KG1 (cell line): Measurements from ENCODE around the gene PLA2G4D.

ENCODE experiments used
- DNase-seq: peaks from one replicate; lab custom pipeline; 2025; lab: John Stamatoyannopoulos, UW

Gene PLA2G4D, protein sequence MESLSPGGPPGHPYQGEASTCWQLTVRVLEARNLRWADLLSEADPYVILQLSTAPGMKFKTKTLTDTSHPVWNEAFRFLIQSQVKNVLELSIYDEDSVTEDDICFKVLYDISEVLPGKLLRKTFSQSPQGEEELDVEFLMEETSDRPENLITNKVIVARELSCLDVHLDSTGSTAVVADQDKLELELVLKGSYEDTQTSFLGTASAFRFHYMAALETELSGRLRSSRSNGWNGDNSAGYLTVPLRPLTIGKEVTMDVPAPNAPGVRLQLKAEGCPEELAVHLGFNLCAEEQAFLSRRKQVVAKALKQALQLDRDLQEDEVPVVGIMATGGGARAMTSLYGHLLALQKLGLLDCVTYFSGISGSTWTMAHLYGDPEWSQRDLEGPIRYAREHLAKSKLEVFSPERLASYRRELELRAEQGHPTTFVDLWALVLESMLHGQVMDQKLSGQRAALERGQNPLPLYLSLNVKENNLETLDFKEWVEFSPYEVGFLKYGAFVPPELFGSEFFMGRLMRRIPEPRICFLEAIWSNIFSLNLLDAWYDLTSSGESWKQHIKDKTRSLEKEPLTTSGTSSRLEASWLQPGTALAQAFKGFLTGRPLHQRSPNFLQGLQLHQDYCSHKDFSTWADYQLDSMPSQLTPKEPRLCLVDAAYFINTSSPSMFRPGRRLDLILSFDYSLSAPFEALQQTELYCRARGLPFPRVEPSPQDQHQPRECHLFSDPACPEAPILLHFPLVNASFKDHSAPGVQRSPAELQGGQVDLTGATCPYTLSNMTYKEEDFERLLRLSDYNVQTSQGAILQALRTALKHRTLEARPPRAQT

GRCh38 chr15:42094512-42094963 is at the start of gene PLA2G4D:
Gene PLA2G4D (minus strand): TSS chr15:42094562. CDS start chr15:42094459, 103 bp downstream.
- no peak for DNase-seq

DNA sequence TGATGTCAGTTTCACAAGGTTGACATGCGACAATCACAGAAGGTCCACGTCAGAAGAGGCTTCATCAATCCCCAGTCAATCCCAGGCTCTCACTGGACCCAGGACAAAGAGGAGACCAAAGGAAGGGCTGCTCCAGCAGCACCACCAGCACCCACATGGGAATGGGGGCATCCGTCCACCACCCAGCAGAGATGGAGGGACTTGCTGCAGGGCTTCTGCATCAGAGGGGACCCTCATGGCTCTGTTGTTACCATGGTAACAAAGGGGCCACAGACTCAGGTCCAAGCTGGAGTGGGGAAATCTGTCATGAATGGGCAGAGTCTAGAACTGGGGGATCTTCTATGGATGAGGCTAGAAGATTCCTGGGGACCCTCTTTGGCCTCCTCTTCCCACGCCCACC is 49.0 kb upstream of the PLA2G4D start:
- DNase-seq, result no peak

- no peak for DNase-seq
Observed at GRCh38 chr15:42141795-42142667, 47.7 kb upstream of the PLA2G4D start.

DNA sequence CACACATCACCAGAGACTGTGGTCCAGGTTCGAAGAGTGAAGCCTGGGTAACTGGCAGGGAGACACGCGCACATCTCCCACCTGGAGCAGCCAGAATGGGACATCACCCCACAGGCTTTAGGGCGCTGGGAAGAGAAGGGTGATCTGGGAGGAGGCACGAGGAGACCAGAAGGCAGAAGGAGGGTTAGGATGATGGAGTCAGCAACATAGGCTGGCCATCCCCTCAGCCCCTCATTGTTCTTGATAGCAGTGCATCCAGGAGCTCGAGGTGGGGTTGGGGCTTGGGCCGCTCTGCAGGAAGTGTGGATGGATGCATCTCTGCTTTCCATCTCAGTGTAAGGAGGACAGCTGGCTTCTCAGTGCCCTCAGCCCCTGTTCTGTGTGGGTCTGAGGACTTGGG is 46.9 kb upstream of the PLA2G4D start:
- DNase-seq, result no peak

- DNase-seq, result no peak
Observed at GRCh38 chr15:42140383-42141070, 46.2 kb upstream of the PLA2G4D start.

- no peak for DNase-seq
Observed at GRCh38 chr15:42139596-42139995, 45.2 kb upstream of the PLA2G4D start.

GRCh38 chr15:42138968-42139386 is 44.6 kb upstream of the PLA2G4D start:
- DNase-seq, result no peak

DNA sequence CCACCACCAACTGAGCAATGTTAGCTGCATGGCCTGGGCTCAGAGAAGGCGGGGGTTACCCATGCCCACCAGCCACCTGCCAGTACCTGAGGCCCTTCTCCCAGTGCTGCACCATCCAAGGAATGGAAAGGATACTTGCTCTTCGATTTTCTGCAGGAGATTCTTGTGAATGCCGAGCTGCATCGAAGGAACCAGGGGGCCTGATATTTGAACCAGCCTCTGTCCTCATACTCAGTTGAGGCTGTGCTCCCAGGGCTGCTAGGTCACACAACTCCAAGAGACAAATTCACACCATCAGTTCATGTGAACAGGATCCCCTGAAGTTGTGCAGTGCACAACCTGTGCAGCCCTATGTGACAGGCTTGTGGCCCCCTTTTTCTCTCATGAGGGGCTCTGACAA is 44.0 kb upstream of the PLA2G4D start:
- no peak for DNase-seq

GRCh38 chr15:42137461-42138261 is 43.3 kb upstream of the PLA2G4D start:
- DNase-seq, result no peak

GRCh38 chr15:42136513-42136912 is 42.2 kb upstream of the PLA2G4D start:
- no peak for DNase-seq

- DNase-seq, result no peak
Observed at GRCh38 chr15:42135351-42135750, 41.0 kb upstream of the PLA2G4D start.

DNA sequence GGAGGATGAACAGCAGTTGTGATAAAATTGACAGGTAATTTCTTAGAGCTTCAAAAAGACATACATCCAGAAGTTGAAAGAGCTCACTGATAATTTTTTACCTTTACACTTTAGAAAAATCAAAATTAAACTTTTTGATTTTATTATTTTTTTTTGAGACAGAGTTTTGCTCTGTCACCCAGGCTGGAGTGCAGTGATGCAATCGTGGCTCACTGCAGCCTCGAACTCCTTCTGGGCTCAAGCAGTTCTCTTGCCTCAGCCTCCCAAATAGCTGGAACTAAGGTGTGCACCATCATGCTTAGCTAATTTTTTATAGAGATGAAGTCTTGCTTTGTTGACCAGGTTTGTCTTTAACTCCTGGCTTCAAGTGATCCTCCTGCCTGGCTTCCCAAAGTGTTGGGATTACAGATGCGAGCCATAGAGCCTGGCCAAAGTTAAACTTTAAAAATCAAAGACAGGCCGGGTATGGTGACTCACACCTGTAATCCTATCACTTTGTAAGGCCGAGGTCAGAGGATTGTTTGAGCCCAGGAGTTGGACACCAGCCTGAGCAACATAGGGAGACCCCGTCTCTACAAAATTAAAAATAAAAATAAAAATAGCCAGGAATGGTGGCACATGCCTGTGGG is 40.4 kb upstream of the PLA2G4D start:
- DNase-seq, result no peak

GRCh38 chr15:42133886-42134502 is 39.6 kb upstream of the PLA2G4D start:
- peak; percentile 21 for DNase-seq

GRCh38 chr15:42133356-42133755 is 39.0 kb upstream of the PLA2G4D start:
- no peak for DNase-seq

DNA sequence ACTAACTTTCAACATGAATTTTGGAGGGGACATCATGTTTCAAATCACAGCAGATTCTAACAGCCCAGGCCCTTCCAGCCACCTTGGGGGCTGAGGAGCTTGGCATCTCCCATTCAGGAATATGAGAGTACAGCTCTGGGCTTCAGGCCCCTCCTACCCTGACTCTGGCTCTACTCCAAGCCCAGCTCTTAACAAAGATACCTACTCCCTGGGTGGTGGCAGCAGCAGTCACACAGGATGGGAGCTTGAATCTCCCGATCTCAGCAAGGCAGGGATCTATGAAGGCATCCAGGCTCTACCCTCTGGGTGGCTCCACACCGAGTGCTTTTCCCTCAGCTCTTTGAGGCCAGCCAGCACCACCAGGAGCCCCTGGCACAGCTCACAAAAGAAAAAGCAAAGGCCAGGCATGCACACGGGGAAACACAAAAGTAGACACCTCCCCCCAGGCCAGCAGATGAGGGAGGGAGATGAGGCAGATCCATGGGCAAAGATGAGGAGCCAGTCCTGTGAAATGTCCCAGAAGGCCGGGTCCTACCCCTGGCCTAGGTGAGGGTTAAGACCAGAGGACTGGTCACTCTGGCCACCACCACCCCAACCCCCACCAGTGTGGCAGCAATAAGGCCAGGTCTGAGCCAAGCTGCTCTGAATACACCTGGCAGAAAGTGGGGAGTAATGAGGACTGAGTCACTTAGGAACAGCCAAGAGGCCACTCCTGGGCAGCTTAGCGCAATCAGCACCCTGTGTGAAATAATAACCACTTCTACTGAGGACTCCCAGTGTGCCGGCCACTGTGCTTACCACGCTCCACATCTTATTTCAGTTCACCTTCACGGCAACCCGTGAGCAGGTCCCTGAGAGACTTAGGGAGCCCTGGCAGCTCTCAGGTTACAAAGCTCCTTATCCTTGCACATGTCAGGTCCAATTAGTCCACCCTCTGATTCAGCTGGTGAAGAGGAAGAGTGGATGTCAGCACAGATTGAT is 37.8 kb upstream of the PLA2G4D start:
- DNase-seq, result no peak

GRCh38 chr15:42131006-42131405 is 36.6 kb upstream of the PLA2G4D start:
- DNase-seq, result no peak

GRCh38 chr15:42130246-42130986 is 36.1 kb upstream of the PLA2G4D start:
- DNase-seq, result no peak

GRCh38 chr15:42129364-42129763 is 35.0 kb upstream of the PLA2G4D start:
- no peak for DNase-seq
